GM23338 (cell line): ENCODE results near the gene STEAP1B. TPM values are rescaled to one million over a fixed set of nuclear protein-coding genes. Genes with fewer than 3 reads are reported as not detected.

Experiments
- ATAC-seq: fragments of 200-7000 bp; cut with Tn5 transposase; 3 replicates; pipeline ENCODE4 v1.9.1; 2020
- DNase-seq: peaks from one replicate; pipeline ENCODE4 v3.0.0-alpha.2; 2015; ENCODE audit warnings: low spot score
- H2AFZ ChIP-seq: fragments of 200-600 bp; sonication (generic); 2 replicates; pipeline ENCODE4 v1.8.0; 2016; ENCODE audit warnings: antibody characterized with exemption, mild to moderate bottlenecking, moderate library complexity
- H3F3A ChIP-seq: fragments of 200-600 bp; sonication (generic); replicated peaks from 2 replicates; pipeline ENCODE4 v1.8.0; 2017; ENCODE audit warnings: antibody characterized with exemption, mixed run types, low read depth
- H3K27ac ChIP-seq: fragments of 200-600 bp; sonication (generic); 2 replicates; pipeline ENCODE4 v1.6.1; 2016; ENCODE audit warnings: low read depth
- H3K27me3 ChIP-seq: fragments of 200-600 bp; sonication (generic); 2 replicates; pipeline ENCODE4 v1.8.0; 2016; ENCODE audit warnings: mild to moderate bottlenecking, mixed run types, moderate library complexity; ENCODE audit not compliant: insufficient read depth
- H3K36me3 ChIP-seq: fragments of 200-600 bp; sonication (generic); 2 replicates; pipeline ENCODE4 v1.8.0; 2016; ENCODE audit warnings: mild to moderate bottlenecking; ENCODE audit not compliant: insufficient read depth
- H3K4me1 ChIP-seq: fragments of 200-600 bp; sonication (generic); 2 replicates; pipeline ENCODE4 v1.8.0; 2016; ENCODE audit warnings: mild to moderate bottlenecking, moderate library complexity; ENCODE audit not compliant: insufficient read depth
- H3K4me2 ChIP-seq: fragments of 200-600 bp; sonication (generic); 2 replicates; pipeline ENCODE4 v1.7.1; 2017; ENCODE audit warnings: mixed run types
- H3K4me3 ChIP-seq: fragments of 200-600 bp; sonication (generic); 2 replicates; pipeline ENCODE4 v1.6.1; 2016; ENCODE audit warnings: mixed run types
- H3K79me2 ChIP-seq: fragments of 200-600 bp; sonication (generic); replicated peaks from 2 replicates; pipeline ENCODE4 v1.8.0; 2017; ENCODE audit warnings: mild to moderate bottlenecking; ENCODE audit not compliant: insufficient read depth
- H3K9me2 ChIP-seq: fragments of 200-600 bp; sonication (generic); 2 replicates; pipeline ENCODE4 v1.8.0; 2017; ENCODE audit not compliant: insufficient read depth
- H4K20me1 ChIP-seq: fragments of 200-600 bp; sonication (generic); replicated peaks from 2 replicates; pipeline ENCODE4 v1.8.0; 2017; ENCODE audit warnings: mild to moderate bottlenecking; ENCODE audit not compliant: insufficient read depth
- H3K27ac Mint-ChIP-seq: 2 replicates; pipeline ENCODE4 v1.8.0; 2020; ENCODE audit warnings: inconsistent platforms, mild to moderate bottlenecking, moderate library complexity, mixed read lengths
- H3K27me3 Mint-ChIP-seq: 3 replicates; pipeline ENCODE4 v1.8.0; 2022; ENCODE audit warnings: low read depth, mild to moderate bottlenecking, moderate library complexity, mixed read lengths, inconsistent platforms; ENCODE audit not compliant: insufficient read depth, poor library complexity
- H3K36me3 Mint-ChIP-seq: 3 replicates; pipeline ENCODE4 v1.8.0; 2021; ENCODE audit warnings: low read depth, mild to moderate bottlenecking, inconsistent platforms, moderate library complexity, mixed read lengths
- H3K4me1 Mint-ChIP-seq: 3 replicates; pipeline ENCODE4 v1.8.0; 2020; ENCODE audit warnings: mild to moderate bottlenecking, inconsistent platforms, mixed read lengths
- H3K4me3 Mint-ChIP-seq: 3 replicates; pipeline ENCODE4 v1.8.0; 2021; ENCODE audit warnings: moderate library complexity, mild to moderate bottlenecking, inconsistent platforms, mixed read lengths
- H3K9me3 Mint-ChIP-seq: 3 replicates; pipeline ENCODE4 v1.8.0; 2020; ENCODE audit warnings: moderate library complexity, mild to moderate bottlenecking, inconsistent platforms, mixed read lengths
- CREB1 ChIP-seq: fragments of 250-450 bp; sonication (Bioruptor Pico); IDR thresholded peaks from 2 replicates; pipeline ENCODE4 v1.5.0; 2020; ENCODE audit warnings: low read depth, mild to moderate bottlenecking, moderate library complexity
- EZH2phosphoT487 ChIP-seq: fragments of 200-600 bp; sonication (generic); IDR thresholded peaks from one replicate; pipeline ENCODE4 v1.8.1; 2018; ENCODE audit warnings: antibody characterized with exemption; ENCODE audit not compliant: unreplicated experiment
- JUNB ChIP-seq: IDR thresholded peaks from one replicate; pipeline ENCODE4 v1.6.1; 2016; ENCODE audit warnings: antibody characterized with exemption; ENCODE audit not compliant: unreplicated experiment
- NANOG ChIP-seq: IDR thresholded peaks from 2 replicates; pipeline ENCODE4 v1.6.1; 2016; ENCODE audit warnings: antibody characterized with exemption, borderline replicate concordance
- STAT1 ChIP-seq: IDR thresholded peaks from one replicate; pipeline ENCODE4 v1.6.1; 2016; ENCODE audit warnings: antibody characterized with exemption; ENCODE audit not compliant: unreplicated experiment
- ZNF114 ChIP-seq: fragments of 250-450 bp; sonication (Bioruptor Pico); IDR thresholded peaks from 2 replicates; pipeline ENCODE4 v1.5.0; 2020; ENCODE audit warnings: mild to moderate bottlenecking, moderate library complexity
- ZNF331 ChIP-seq: fragments of 250-450 bp; sonication (Bioruptor Pico); IDR thresholded peaks from 2 replicates; pipeline ENCODE4 v1.5.0; 2020; ENCODE audit warnings: low read depth, mild to moderate bottlenecking, moderate library complexity
- polyA plus RNA-seq: library from polyadenylated mRNA; unstranded; fragments of >200 nt; fragmentation: Nextera tagmentation; extraction: Ambion mirVana; gene quantifications from 2 replicates; pipeline ENCODE4 v1.2.1, GENCODE V29; 2016
- total RNA-seq: library from RNA; depleted of rRNA; stranded (reverse); fragments of >200 nt; shearing (Covaris generic); gene quantifications from 2 replicates; pipeline ENCODE4 v1.2.3, GENCODE V29; 2014
- TF ChIP-seq, protein P1 (sequence below): fragments of 250-450 bp; sonication (Bioruptor Pico); IDR thresholded peaks from 2 replicates; pipeline ENCODE4 v1.5.0; 2020; ENCODE audit warnings: mild to moderate bottlenecking, moderate library complexity
- TF ChIP-seq, protein P2 (sequence below): IDR thresholded peaks from one replicate; pipeline ENCODE4 v1.6.1; 2018; ENCODE audit warnings: antibody characterized with exemption; ENCODE audit not compliant: unreplicated experiment
- TF ChIP-seq, protein P3 (sequence below): IDR thresholded peaks from 2 replicates; pipeline ENCODE4 v1.6.1; 2016; ENCODE audit warnings: antibody characterized with exemption
- TF ChIP-seq, protein P4 (sequence below), 2 experiments: fragments of 200-600 bp in 1 of 2; sonication (generic) in 1 of 2; conservative IDR thresholded peaks; 2 replicates each; pipeline versions ENCODE4 v1.5.1 to v1.6.1; 2016 to 2017; ENCODE audit warnings: antibody characterized with exemption in 2 of 2, low read depth in 2 of 2, mild to moderate bottlenecking in 2 of 2, moderate library complexity in 1 of 2

The STEAP1B gene
- total and polyA plus RNA-seq, 2 experiments from 2014 or later, result 4.9 to 16.5 TPM

DNA sequence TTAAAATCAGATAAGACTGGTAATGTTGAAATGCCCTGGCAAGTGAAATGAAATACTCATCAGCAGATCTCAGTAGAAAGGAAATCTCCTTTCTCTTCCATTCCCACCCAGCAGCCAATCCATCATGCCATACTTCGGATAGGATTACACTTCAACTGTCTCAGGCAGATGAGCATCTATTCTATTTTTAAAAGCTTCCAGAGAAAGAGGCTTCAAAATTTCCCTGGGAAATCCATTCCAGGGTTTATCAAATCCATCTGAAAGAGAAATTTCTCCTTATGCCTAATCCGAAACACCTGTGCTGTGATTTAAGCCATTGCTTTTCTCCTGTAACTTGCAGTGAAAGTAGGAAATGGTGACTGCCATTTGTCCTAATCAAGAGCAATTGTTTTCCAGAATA lies 82.6 kb downstream of the STEAP1B start (continued):
- TF ChIP-seq, protein P1, sequence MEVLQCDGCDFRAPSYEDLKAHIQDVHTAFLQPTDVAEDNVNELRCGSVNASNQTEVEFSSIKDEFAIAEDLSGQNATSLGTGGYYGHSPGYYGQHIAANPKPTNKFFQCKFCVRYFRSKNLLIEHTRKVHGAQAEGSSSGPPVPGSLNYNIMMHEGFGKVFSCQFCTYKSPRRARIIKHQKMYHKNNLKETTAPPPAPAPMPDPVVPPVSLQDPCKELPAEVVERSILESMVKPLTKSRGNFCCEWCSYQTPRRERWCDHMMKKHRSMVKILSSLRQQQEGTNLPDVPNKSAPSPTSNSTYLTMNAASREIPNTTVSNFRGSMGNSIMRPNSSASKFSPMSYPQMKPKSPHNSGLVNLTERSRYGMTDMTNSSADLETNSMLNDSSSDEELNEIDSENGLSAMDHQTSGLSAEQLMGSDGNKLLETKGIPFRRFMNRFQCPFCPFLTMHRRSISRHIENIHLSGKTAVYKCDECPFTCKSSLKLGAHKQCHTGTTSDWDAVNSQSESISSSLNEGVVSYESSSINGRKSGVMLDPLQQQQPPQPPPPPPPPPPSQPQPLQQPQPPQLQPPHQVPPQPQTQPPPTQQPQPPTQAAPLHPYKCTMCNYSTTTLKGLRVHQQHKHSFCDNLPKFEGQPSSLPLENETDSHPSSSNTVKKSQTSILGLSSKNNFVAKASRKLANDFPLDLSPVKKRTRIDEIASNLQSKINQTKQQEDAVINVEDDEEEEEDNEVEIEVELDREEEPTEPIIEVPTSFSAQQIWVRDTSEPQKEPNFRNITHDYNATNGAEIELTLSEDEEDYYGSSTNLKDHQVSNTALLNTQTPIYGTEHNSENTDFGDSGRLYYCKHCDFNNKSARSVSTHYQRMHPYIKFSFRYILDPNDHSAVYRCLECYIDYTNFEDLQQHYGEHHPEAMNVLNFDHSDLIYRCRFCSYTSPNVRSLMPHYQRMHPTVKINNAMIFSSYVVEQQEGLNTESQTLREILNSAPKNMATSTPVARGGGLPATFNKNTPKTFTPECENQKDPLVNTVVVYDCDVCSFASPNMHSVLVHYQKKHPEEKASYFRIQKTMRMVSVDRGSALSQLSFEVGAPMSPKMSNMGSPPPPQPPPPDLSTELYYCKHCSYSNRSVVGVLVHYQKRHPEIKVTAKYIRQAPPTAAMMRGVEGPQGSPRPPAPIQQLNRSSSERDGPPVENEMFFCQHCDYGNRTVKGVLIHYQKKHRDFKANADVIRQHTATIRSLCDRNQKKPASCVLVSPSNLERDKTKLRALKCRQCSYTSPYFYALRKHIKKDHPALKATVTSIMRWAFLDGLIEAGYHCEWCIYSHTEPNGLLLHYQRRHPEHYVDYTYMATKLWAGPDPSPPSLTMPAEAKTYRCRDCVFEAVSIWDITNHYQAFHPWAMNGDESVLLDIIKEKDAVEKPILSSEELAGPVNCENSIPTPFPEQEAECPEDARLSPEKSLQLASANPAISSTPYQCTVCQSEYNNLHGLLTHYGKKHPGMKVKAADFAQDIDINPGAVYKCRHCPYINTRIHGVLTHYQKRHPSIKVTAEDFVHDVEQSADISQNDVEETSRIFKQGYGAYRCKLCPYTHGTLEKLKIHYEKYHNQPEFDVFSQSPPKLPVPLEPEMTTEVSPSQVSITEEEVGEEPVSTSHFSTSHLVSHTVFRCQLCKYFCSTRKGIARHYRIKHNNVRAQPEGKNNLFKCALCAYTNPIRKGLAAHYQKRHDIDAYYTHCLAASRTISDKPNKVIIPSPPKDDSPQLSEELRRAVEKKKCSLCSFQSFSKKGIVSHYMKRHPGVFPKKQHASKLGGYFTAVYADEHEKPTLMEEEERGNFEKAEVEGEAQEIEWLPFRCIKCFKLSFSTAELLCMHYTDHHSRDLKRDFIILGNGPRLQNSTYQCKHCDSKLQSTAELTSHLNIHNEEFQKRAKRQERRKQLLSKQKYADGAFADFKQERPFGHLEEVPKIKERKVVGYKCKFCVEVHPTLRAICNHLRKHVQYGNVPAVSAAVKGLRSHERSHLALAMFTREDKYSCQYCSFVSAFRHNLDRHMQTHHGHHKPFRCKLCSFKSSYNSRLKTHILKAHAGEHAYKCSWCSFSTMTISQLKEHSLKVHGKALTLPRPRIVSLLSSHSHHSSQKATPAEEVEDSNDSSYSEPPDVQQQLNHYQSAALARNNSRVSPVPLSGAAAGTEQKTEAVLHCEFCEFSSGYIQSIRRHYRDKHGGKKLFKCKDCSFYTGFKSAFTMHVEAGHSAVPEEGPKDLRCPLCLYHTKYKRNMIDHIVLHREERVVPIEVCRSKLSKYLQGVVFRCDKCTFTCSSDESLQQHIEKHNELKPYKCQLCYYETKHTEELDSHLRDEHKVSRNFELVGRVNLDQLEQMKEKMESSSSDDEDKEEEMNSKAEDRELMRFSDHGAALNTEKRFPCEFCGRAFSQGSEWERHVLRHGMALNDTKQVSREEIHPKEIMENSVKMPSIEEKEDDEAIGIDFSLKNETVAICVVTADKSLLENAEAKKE (CRISPR knock-in tag), result no peak
- no peak for TF ChIP-seq CREB1 (CRISPR knock-in tag)
- no peak for TF ChIP-seq NANOG

DNA sequence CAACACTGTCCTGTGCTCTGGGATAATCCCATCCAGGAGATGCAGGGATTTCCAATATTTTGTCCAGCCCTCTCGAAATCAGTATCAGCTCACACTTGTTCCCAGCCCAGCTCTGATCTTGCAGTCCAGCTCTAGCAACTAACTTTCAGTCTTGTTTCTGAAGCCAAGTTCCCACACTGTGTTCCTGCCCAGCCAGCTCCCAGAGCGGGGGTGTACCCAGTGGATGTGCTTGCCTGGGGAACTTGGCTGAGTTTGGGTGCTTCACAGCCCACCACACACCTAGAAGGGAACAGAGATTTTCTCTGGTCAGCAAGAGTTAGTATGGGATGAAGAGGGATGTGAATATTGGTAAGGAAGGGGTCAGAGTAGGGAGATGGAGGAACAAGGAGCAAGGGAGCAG lies 85.6 kb downstream of the STEAP1B start:
- no peaks in the 10 kb centered on the region for H3K36me3 ChIP-seq
- peaks cover 3% of the 10 kb centered on the region for H3K27me3 Mint-ChIP-seq
- H4K20me1 ChIP-seq, result no peaks in the 10 kb centered on the region
- no peak overlapping the region for H2AFZ ChIP-seq
- 0 out of 2 replicates have a peak, but pooled peaks cover 11% of the 10 kb centered on the region for H3K9me2 ChIP-seq
- H3K4me2 ChIP-seq, result no peak overlapping the region
- H3K4me3 Mint-ChIP-seq, result no peak overlapping the region
- H3K36me3 Mint-ChIP-seq, result no peaks in the 10 kb centered on the region; the same call in 2 of the 3 replicates
- H3K9me3 Mint-ChIP-seq, result no peaks in the 10 kb centered on the region; the same call in 2 of the 3 replicates
- H3K27ac Mint-ChIP-seq, result no peak overlapping the region
- H3K79me2 ChIP-seq, result no peaks in the 10 kb centered on the region
- no peak for DNase-seq
- peaks cover 18% of the 10 kb centered on the region for H3K4me1 Mint-ChIP-seq
- no peak for ATAC-seq
- peaks cover 6% of the 10 kb centered on the region; the same call in 1 of the 2 replicates for H3K4me1 ChIP-seq
- no peaks in the 10 kb centered on the region for H3F3A ChIP-seq
- H3K27me3 ChIP-seq, result no peaks in the 10 kb centered on the region
- no peak overlapping the region for H3K4me3 ChIP-seq
- no peak overlapping the region for H3K27ac ChIP-seq
- no peak for TF ChIP-seq JUNB
- TF ChIP-seq ZNF114 (CRISPR knock-in tag), result no peak
- TF ChIP-seq STAT1, result no peak
- TF ChIP-seq, protein P2, sequence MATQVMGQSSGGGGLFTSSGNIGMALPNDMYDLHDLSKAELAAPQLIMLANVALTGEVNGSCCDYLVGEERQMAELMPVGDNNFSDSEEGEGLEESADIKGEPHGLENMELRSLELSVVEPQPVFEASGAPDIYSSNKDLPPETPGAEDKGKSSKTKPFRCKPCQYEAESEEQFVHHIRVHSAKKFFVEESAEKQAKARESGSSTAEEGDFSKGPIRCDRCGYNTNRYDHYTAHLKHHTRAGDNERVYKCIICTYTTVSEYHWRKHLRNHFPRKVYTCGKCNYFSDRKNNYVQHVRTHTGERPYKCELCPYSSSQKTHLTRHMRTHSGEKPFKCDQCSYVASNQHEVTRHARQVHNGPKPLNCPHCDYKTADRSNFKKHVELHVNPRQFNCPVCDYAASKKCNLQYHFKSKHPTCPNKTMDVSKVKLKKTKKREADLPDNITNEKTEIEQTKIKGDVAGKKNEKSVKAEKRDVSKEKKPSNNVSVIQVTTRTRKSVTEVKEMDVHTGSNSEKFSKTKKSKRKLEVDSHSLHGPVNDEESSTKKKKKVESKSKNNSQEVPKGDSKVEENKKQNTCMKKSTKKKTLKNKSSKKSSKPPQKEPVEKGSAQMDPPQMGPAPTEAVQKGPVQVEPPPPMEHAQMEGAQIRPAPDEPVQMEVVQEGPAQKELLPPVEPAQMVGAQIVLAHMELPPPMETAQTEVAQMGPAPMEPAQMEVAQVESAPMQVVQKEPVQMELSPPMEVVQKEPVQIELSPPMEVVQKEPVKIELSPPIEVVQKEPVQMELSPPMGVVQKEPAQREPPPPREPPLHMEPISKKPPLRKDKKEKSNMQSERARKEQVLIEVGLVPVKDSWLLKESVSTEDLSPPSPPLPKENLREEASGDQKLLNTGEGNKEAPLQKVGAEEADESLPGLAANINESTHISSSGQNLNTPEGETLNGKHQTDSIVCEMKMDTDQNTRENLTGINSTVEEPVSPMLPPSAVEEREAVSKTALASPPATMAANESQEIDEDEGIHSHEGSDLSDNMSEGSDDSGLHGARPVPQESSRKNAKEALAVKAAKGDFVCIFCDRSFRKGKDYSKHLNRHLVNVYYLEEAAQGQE, result no peak
- TF ChIP-seq CREB1 (CRISPR knock-in tag), result no peak
- TF ChIP-seq NANOG, result no peak
- TF ChIP-seq, protein P3, sequence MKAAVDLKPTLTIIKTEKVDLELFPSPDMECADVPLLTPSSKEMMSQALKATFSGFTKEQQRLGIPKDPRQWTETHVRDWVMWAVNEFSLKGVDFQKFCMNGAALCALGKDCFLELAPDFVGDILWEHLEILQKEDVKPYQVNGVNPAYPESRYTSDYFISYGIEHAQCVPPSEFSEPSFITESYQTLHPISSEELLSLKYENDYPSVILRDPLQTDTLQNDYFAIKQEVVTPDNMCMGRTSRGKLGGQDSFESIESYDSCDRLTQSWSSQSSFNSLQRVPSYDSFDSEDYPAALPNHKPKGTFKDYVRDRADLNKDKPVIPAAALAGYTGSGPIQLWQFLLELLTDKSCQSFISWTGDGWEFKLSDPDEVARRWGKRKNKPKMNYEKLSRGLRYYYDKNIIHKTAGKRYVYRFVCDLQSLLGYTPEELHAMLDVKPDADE, result no peak
- TF ChIP-seq, protein P4, sequence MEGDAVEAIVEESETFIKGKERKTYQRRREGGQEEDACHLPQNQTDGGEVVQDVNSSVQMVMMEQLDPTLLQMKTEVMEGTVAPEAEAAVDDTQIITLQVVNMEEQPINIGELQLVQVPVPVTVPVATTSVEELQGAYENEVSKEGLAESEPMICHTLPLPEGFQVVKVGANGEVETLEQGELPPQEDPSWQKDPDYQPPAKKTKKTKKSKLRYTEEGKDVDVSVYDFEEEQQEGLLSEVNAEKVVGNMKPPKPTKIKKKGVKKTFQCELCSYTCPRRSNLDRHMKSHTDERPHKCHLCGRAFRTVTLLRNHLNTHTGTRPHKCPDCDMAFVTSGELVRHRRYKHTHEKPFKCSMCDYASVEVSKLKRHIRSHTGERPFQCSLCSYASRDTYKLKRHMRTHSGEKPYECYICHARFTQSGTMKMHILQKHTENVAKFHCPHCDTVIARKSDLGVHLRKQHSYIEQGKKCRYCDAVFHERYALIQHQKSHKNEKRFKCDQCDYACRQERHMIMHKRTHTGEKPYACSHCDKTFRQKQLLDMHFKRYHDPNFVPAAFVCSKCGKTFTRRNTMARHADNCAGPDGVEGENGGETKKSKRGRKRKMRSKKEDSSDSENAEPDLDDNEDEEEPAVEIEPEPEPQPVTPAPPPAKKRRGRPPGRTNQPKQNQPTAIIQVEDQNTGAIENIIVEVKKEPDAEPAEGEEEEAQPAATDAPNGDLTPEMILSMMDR (conservative IDR thresholded peaks at IDR 0.05; ENCODE audit: low read depth in 2 of 2), result no peak
- TF ChIP-seq EZH2phosphoT487, result no peak
- TF ChIP-seq ZNF331 (CRISPR knock-in tag), result no peak
